Fibroblast of lung (primary cell): ENCODE measurements around the gene ENOX1. TPM values are rescaled to one million over a fixed set of nuclear protein-coding genes. Genes with fewer than 3 reads are reported as not detected.

Source experiments
- DNase-seq, 2 donors: peaks; one replicate each; pipeline versions ENCODE4 v3.0.0 to v3.0.0-alpha.2; 2010; ENCODE audit warnings: low read depth in 2 of 2
- H2AFZ ChIP-seq: 2 replicates; pipeline ENCODE4 v1.5.1; 2012; ENCODE audit warnings: low read length, control low read depth, inconsistent platforms
- H3K27ac ChIP-seq: 2 replicates; pipeline ENCODE4 v1.5.1; 2011; ENCODE audit warnings: low read length, control low read depth; ENCODE audit not compliant: insufficient read depth
- H3K27me3 ChIP-seq: 2 replicates; pipeline ENCODE4 v1.5.1; 2011; ENCODE audit warnings: mild to moderate bottlenecking, low read length; ENCODE audit not compliant: control insufficient read depth, insufficient read depth
- H3K36me3 ChIP-seq: 2 replicates; pipeline ENCODE4 v1.5.1; 2011; ENCODE audit warnings: low read length; ENCODE audit not compliant: control insufficient read depth, insufficient read depth
- H3K4me1 ChIP-seq: 2 replicates; pipeline ENCODE4 v1.5.1; 2011; ENCODE audit warnings: low read length; ENCODE audit not compliant: control insufficient read depth, insufficient read depth; ENCODE audit errors: extremely low read depth
- H3K4me2 ChIP-seq: 2 replicates; pipeline ENCODE4 v1.5.1; 2011; ENCODE audit warnings: low read length, control low read depth; ENCODE audit not compliant: insufficient read depth; ENCODE audit errors: extremely low read depth
- H3K4me3 ChIP-seq, 4 experiments: fragments of 200-600 bp in 1 of 4; sonication (generic) in 1 of 4; replicated peaks in 1 of 4; 2 replicates each; pipeline ENCODE4 v1.5.1; 2011 to 2016; ENCODE audit warnings: low read length in 4 of 4, low read depth in 3 of 4, mild to moderate bottlenecking in 3 of 4, control low read depth in 2 of 4, inconsistent platforms in 1 of 4, mixed read lengths in 1 of 4; ENCODE audit not compliant: insufficient read depth in 1 of 4; ENCODE audit errors: control extremely low read depth in 1 of 4
- H3K79me2 ChIP-seq: 2 replicates; pipeline ENCODE4 v1.5.1; 2012; ENCODE audit warnings: mild to moderate bottlenecking, low read length, inconsistent platforms; ENCODE audit not compliant: control insufficient read depth, insufficient read depth
- H3K9ac ChIP-seq: 2 replicates; pipeline ENCODE4 v1.5.1; 2011; ENCODE audit warnings: mild to moderate bottlenecking, low read length, control low read depth; ENCODE audit not compliant: insufficient read depth
- H3K9me3 ChIP-seq: 2 replicates; pipeline ENCODE4 v1.5.1; 2012; ENCODE audit warnings: low read depth, low read length; ENCODE audit not compliant: control insufficient read depth, insufficient read depth
- H4K20me1 ChIP-seq: 2 replicates; pipeline ENCODE4 v1.5.1; 2011; ENCODE audit warnings: low read length; ENCODE audit not compliant: control insufficient read depth, insufficient read depth; ENCODE audit errors: extremely low read depth
- EZH2 ChIP-seq: IDR thresholded peaks from 2 replicates; pipeline ENCODE4 v1.5.1; 2012; ENCODE audit warnings: low read length, control low read depth, mild to moderate bottlenecking; ENCODE audit errors: missing control alignments
- polyA plus RNA-seq, 2 donors: library from polyadenylated mRNA; depleted of rRNA in 1 of 2; stranded (reverse) in 1 of 2; unstranded in 1 of 2; fragments of >200 nt; gene quantifications; 2 replicates each; pipeline ENCODE4 v1.2.1, GENCODE V29; 2011 to 2012; ENCODE audit warnings: missing spikeins in 1 of 2
- total RNA-seq: library from RNA; depleted of rRNA; stranded (reverse); fragments of >200 nt; gene quantifications from 2 replicates; pipeline ENCODE4 v1.2.1, GENCODE V29; 2014
- TF ChIP-seq, protein P1 (sequence below), 2 donors: IDR thresholded peaks in 1 of 2; conservative IDR thresholded peaks in 1 of 2; 1 replicate in 1 of 2; 2 replicates in 1 of 2; pipeline ENCODE4 v1.5.1; 2011 to 2012; ENCODE audit warnings: low read length in 2 of 2, control low read depth in 1 of 2, inconsistent platforms in 1 of 2, low read depth in 1 of 2, mild to moderate bottlenecking in 1 of 2

The ENOX1 gene
- total and polyA plus RNA-seq, 2 donors (not counting 1 experiment from before 2014, with no cell fraction given), result 3.5 to 7.6 TPM

DNA sequence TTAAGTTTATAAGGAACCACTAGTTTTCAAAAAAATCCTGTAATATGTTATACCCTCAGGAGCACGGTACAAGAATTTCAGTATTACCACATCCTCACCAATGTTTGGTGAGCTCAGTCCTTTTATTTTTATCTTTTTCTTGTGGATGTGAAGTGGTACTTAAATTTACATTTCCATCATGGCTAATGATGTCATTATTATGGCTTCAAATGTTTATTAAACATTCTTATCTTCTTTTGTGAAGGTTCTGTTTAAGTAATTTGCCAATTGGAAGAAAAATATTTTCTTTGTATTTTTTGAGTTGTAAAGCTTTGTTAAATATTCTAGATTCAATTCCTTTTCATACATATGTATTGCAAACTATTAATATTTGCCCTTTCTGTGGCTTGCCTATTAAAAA lies 291.0 kb downstream of the ENOX1 start:
- Histone ChIP-seq H2AFZ (no peak overlapping the region), H3K27ac (no peak overlapping the region), H3K9me3 (no peaks in the 10 kb centered on the region), H3K4me3 (no peak overlapping the region), H3K4me1 (no peaks in the 10 kb centered on the region), H3K36me3 (no peaks in the 10 kb centered on the region), H3K79me2 (no peaks in the 10 kb centered on the region), H3K9ac (no peak overlapping the region), H4K20me1 (no peaks in the 10 kb centered on the region), H3K4me2 (no peak overlapping the region), H3K27me3 (no peaks in the 10 kb centered on the region)
- DNase-seq, result peak; percentile 6 to 14
- TF ChIP-seq EZH2, result no peak
- TF ChIP-seq, protein P1, sequence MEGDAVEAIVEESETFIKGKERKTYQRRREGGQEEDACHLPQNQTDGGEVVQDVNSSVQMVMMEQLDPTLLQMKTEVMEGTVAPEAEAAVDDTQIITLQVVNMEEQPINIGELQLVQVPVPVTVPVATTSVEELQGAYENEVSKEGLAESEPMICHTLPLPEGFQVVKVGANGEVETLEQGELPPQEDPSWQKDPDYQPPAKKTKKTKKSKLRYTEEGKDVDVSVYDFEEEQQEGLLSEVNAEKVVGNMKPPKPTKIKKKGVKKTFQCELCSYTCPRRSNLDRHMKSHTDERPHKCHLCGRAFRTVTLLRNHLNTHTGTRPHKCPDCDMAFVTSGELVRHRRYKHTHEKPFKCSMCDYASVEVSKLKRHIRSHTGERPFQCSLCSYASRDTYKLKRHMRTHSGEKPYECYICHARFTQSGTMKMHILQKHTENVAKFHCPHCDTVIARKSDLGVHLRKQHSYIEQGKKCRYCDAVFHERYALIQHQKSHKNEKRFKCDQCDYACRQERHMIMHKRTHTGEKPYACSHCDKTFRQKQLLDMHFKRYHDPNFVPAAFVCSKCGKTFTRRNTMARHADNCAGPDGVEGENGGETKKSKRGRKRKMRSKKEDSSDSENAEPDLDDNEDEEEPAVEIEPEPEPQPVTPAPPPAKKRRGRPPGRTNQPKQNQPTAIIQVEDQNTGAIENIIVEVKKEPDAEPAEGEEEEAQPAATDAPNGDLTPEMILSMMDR (conservative IDR thresholded peaks at IDR 0.05 in 1 of 2, IDR thresholded peaks at IDR 0.05 in 1 of 2; ENCODE audit: low read depth in 1 of 2, low read length in 2 of 2), result no peak

DNA sequence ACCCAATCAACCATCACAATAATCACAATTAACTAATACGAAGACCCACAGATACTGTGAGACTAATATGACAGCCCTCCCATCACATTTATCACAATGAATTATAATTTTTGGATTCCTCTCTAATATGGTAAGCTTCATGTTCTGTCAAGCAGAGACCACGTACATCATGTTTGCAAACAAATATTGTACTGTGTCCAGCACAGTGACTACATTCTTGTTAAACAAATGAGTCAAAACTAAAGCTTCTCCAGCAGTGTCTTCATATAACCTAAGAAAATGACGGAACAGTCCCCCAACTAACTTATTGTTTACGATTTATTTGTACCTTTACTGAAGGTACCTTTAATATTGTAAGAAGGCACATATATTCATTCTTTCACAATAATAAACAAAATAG lies 292.6 kb downstream of the ENOX1 start:
- Histone ChIP-seq H3K4me1 (no peaks in the 10 kb centered on the region), H3K9me3 (no peaks in the 10 kb centered on the region), H3K9ac (no peak overlapping the region), H3K27me3 (no peaks in the 10 kb centered on the region), H3K36me3 (no peaks in the 10 kb centered on the region), H2AFZ (no peak overlapping the region), H3K4me2 (no peak overlapping the region), H4K20me1 (no peaks in the 10 kb centered on the region), H3K4me3 (no peak overlapping the region), H3K79me2 (no peaks in the 10 kb centered on the region), H3K27ac (no peak overlapping the region)
- TF ChIP-seq, protein P1 (conservative IDR thresholded peaks at IDR 0.05 in 1 of 2, IDR thresholded peaks at IDR 0.05 in 1 of 2; ENCODE audit: low read depth in 1 of 2, low read length in 2 of 2), result no peak
- TF ChIP-seq EZH2, result no peak
- DNase-seq, result no peak

DNA sequence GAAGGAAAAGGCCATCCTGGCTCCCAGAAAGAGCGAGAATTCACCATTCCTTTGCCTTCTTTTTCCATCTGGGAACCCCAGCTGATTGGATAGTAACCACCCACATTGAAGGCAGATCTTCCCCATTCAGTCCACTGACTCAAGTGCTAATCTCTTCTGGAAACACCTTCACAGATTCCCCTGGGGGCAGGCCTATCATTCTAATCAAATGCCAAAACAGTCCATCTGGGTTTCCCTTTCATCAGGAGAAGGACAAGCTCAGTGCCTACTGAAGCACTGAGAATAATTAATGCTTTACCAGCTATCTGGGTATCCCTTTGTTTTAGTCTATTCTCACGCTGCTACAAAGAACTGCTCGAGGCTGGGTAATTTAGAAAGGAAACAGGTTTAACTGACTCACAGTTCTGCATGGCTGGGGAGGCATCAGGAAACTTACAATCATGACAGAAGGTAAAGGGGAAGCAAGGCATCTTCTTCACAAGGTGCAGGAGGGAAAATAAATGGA lies 293.2 kb downstream of the ENOX1 start:
- no peaks in the 10 kb centered on the region for H4K20me1 ChIP-seq
- no peak overlapping the region for H3K4me2 ChIP-seq
- TF ChIP-seq, protein P1 (conservative IDR thresholded peaks at IDR 0.05 in 1 of 2, IDR thresholded peaks at IDR 0.05 in 1 of 2; ENCODE audit: low read depth in 1 of 2, low read length in 2 of 2), result no peak
- TF ChIP-seq EZH2, result no peak
- no peak overlapping the region for H3K27ac ChIP-seq
- H3K4me3 ChIP-seq, result no peak overlapping the region
- H2AFZ ChIP-seq, result no peak overlapping the region
- H3K79me2 ChIP-seq, result no peaks in the 10 kb centered on the region
- H3K9ac ChIP-seq, result no peak overlapping the region
- H3K9me3 ChIP-seq, result no peaks in the 10 kb centered on the region
- no peaks in the 10 kb centered on the region for H3K36me3 ChIP-seq
- DNase-seq, result no peak
- no peaks in the 10 kb centered on the region for H3K4me1 ChIP-seq
- no peaks in the 10 kb centered on the region for H3K27me3 ChIP-seq
